Effector memory CD4-positive, alpha-beta T cell (primary cell): Measurements from ENCODE around the gene PLEKHA3.
"Not testable (repeated sequence)": the region's sequence is repeated elsewhere in the genome, so short reads cannot be mapped to it uniquely, and the experiment has no call there.

ENCODE experiments used
- DNase-seq, 3 donors: peaks; one replicate each; pipeline ENCODE4 v3.0.0-alpha.2; 2020
- H3K27ac ChIP-seq: 2 replicates; pipeline ENCODE4 v1.7.0; 2013; ENCODE audit warnings: mild to moderate bottlenecking, low read length, moderate library complexity; ENCODE audit not compliant: insufficient read depth, poor library complexity, severe bottlenecking
- H3K27me3 ChIP-seq: replicated peaks from 2 replicates; pipeline ENCODE4 v1.7.0; 2013; ENCODE audit warnings: mild to moderate bottlenecking, low read length; ENCODE audit not compliant: insufficient read depth, control insufficient read depth, poor library complexity, severe bottlenecking
- H3K36me3 ChIP-seq: 2 replicates; pipeline ENCODE4 v1.7.0; 2013; ENCODE audit warnings: mild to moderate bottlenecking, low read length, moderate library complexity; ENCODE audit not compliant: control insufficient read depth, insufficient read depth
- H3K4me1 ChIP-seq: 2 replicates; pipeline ENCODE4 v1.7.0; 2013; ENCODE audit warnings: low read length, mild to moderate bottlenecking; ENCODE audit not compliant: control insufficient read depth, insufficient read depth, poor library complexity, severe bottlenecking
- H3K4me3 ChIP-seq: 2 replicates; pipeline ENCODE4 v1.7.0; 2013; ENCODE audit warnings: low read length, low read depth, mild to moderate bottlenecking; ENCODE audit not compliant: insufficient read depth, poor library complexity, severe bottlenecking
- H3K9me3 ChIP-seq: 2 replicates; pipeline ENCODE4 v1.7.0; 2013; ENCODE audit warnings: mild to moderate bottlenecking, low read length, moderate library complexity; ENCODE audit not compliant: control insufficient read depth

The PLEKHA3 gene

GRCh38 chr2:178455947-178456346 is 24.3 kb upstream of the PLEKHA3 start:
- Histone ChIP-seq H3K4me3 (no peak overlapping the region), H3K27me3 (no peaks in the 10 kb centered on the region), H3K36me3 (no peaks in the 10 kb centered on the region), H3K27ac (no peak overlapping the region), H3K4me1 (no peaks in the 10 kb centered on the region), H3K9me3 (no peaks in the 10 kb centered on the region)
- no peak for DNase-seq

GRCh38 chr2:178457390-178457886 is 22.8 kb upstream of the PLEKHA3 start:
- Histone ChIP-seq H3K27ac (no peak overlapping the region), H3K36me3 (no peaks in the 10 kb centered on the region), H3K27me3 (no peaks in the 10 kb centered on the region), H3K9me3 (no peaks in the 10 kb centered on the region), H3K4me1 (no peaks in the 10 kb centered on the region), H3K4me3 (no peak overlapping the region)
- DNase-seq: no peak

GRCh38 chr2:178469219-178469849 is 10.9 kb upstream of the PLEKHA3 start:
- no peaks in the 10 kb centered on the region for H3K27me3 ChIP-seq
- no peaks in the 10 kb centered on the region for H3K4me1 ChIP-seq
- DNase-seq: no peak
- H3K9me3 ChIP-seq: no peaks in the 10 kb centered on the region
- no peaks in the 10 kb centered on the region for H3K36me3 ChIP-seq
- H3K27ac ChIP-seq: no peak overlapping the region
- H3K4me3 ChIP-seq: no peak overlapping the region

- H3K36me3 ChIP-seq, H3K27ac ChIP-seq, H3K4me1 ChIP-seq, H3K9me3 ChIP-seq, DNase-seq, H3K27me3 ChIP-seq, H3K4me3 ChIP-seq: not testable (repeated sequence)
These were observed 8.9 kb upstream of the PLEKHA3 start for GRCh38 chr2:178471313-178471712.

- H3K4me3 ChIP-seq: no peak overlapping the region
- H3K27me3 ChIP-seq: no peaks in the 10 kb centered on the region
- no peaks in the 10 kb centered on the region for H3K36me3 ChIP-seq
- no peaks in the 10 kb centered on the region for H3K9me3 ChIP-seq
- no peak overlapping the region for H3K27ac ChIP-seq
- DNase-seq: no peak
- H3K4me1 ChIP-seq: no peaks in the 10 kb centered on the region
These were observed 6.9 kb upstream of the PLEKHA3 start for GRCh38 chr2:178473373-178473772.

GRCh38 chr2:178473931-178474330 is 6.3 kb upstream of the PLEKHA3 start:
- no peak for DNase-seq

GRCh38 chr2:178474560-178474959 is 5.7 kb upstream of the PLEKHA3 start:
- Histone ChIP-seq H3K27ac (no peak overlapping the region), H3K27me3 (no peaks in the 10 kb centered on the region), H3K4me3 (no peak overlapping the region), H3K4me1 (no peaks in the 10 kb centered on the region), H3K36me3 (no peaks in the 10 kb centered on the region), H3K9me3 (no peaks in the 10 kb centered on the region)
- DNase-seq: no peak

More at GRCh38 chr2:178473931-178474330, 6.3 kb upstream of the PLEKHA3 start:
- Histone ChIP-seq H3K4me3 (no peak overlapping the region), H3K27me3 (no peaks in the 10 kb centered on the region), H3K4me1 (no peaks in the 10 kb centered on the region), H3K36me3 (no peaks in the 10 kb centered on the region), H3K27ac (no peak overlapping the region), H3K9me3 (no peaks in the 10 kb centered on the region)

GRCh38 chr2:178476477-178476876 is 3.8 kb upstream of the PLEKHA3 start:
- Histone ChIP-seq H3K4me3 (no peak overlapping the region), H3K27ac (no peak overlapping the region), H3K4me1 (peaks cover 3% of the 10 kb centered on the region), H3K9me3 (no peaks in the 10 kb centered on the region), H3K36me3 (no peaks in the 10 kb centered on the region), H3K27me3 (no peaks in the 10 kb centered on the region)
- no peak for DNase-seq

GRCh38 chr2:178477443-178478129 is 2.7 kb upstream of the PLEKHA3 start:
- DNase-seq: no peak
- H3K4me1 ChIP-seq: peaks cover 12% of the 10 kb centered on the region

GRCh38 chr2:178478130-178478438 is 2.2 kb upstream of the PLEKHA3 start:
- Histone ChIP-seq H3K36me3 (no peaks in the 10 kb centered on the region), H3K9me3 (no peaks in the 10 kb centered on the region), H3K27me3 (no peaks in the 10 kb centered on the region), H3K4me1 (peaks cover 16% of the 10 kb centered on the region), H3K4me3 (peak overlapping the region; percentile 71), H3K27ac (peak overlapping the region; percentile 84)
- DNase-seq: no peak

More at GRCh38 chr2:178477443-178478129, 2.7 kb upstream of the PLEKHA3 start:
- Histone ChIP-seq H3K27me3 (no peaks in the 10 kb centered on the region), H3K9me3 (no peaks in the 10 kb centered on the region), H3K4me3 (no peak overlapping the region), H3K27ac (peak overlapping the region; percentile 84), H3K36me3 (no peaks in the 10 kb centered on the region)
